HG03196 (cell line): ENCODE results near the gene POLR1A.

ENCODE experiments used
- ATAC-seq: cut with Tn5 transposase; IDR thresholded peaks from one replicate; pipeline ENCODE4 v1.9.1; 2021; ENCODE audit not compliant: unreplicated experiment

Gene POLR1A

DNA sequence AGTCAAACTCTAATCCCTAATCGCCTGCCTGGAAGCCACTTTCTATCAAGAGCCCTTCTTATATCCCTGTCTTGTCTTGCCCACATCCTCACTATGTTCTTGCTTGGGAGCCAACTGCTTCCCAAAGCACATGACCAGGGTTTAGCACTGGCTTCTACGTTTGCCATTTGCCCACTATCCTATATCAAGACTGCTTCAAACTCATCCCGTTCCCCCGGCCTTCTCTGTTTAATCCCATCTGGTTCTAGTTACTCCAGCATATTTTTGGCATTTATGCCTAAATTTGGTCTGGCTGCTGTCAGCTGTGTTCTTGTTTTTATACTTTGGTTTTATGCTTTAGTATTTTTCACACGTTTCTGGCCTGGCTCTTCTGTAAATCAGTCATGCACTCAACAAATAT, 40.2 kb downstream of the POLR1A start:
- no peak for ATAC-seq

DNA sequence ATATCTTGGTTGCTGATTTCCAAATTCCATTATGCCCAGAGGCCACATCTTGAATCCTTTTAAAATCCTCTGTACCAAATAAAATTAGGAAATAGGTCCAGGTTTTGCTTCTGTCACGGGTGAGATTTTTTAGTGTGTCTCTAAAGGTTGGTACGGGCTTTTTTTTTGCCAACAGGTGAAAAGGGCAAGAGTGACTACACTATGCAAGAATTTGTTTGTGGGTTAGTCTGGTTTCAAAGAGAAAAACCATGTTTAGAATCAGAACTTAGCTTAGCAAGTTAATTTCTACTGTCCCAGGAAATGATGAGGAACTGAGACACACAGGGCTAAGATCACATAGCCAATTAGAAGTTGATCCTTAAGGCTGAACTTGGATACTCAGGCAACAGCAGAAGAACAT, 41.7 kb downstream of the POLR1A start:
- no peak for ATAC-seq

DNA sequence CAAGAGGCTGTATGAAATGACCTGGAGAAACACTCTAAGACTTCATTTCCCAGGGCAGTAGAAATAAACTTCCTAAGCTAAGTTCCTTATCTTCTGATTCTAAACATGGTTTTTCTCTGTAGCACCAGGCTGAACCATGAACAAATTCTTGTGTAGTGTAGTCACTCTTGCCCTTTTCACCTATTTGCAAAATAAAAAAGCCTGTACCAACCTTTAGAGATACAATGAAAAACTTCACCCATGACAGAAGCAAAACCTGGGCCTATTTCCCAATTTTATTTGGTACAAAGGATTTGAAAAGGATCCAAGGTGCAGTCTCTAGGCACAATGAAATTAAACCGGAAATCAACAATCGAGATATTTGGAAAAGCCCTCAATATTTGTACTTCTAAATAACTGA, 43.6 kb downstream of the POLR1A start:
- ATAC-seq, result no peak

DNA sequence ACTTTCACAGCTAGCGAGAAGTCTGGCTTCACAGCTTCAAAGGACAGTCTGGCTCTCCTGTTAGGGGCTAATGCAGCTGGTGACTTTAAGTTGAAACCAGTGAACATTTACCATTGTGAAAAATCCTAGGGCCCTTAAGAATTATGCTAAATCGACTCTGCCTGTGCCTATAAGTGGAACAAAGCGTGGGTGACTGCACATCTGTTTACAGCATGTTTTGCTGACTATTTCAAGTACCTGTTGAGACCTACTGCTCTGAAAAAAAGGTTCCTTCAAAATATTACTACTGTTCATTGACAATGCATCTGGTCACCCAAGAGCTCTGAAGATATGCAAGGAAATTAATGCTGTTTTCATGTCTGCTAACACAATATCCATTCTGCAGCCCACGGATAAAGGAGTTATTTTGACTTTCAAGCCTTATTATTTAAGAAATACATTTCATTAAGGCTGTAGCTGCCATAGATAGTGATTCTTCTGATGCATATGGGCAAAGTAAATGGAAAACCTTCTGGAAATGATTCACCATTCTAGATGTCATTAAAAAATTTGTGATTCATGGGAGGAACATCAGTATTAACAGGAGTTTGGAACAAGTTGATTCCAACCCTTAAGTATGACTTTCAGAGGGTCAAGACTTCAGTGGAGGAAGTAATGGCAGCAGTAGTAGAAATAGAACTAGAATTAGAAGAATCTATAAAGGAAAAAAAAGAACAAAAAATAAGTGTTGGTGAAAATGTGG, 48.9 kb downstream of the POLR1A start:
- ATAC-seq, result no peak

DNA sequence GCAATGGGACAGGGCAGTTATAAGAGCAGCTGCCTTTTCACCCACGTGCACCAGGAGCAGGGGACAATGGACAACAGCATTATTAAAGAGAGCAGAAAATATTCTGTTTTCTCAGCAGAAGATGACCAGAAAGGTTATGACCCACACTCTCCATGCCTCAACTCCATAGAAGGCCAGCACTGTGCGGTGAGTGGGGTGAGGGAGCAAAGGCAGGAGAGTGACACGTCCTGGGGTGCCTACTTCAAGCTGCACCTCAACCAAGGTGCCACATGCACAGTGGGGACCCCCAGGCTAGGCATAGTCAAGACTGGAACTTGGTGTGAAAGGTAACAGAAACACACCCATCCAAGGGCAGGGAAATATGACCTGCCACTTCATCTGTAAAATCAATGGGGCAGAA, 50.4 kb downstream of the POLR1A start:
- no peak for ATAC-seq

DNA sequence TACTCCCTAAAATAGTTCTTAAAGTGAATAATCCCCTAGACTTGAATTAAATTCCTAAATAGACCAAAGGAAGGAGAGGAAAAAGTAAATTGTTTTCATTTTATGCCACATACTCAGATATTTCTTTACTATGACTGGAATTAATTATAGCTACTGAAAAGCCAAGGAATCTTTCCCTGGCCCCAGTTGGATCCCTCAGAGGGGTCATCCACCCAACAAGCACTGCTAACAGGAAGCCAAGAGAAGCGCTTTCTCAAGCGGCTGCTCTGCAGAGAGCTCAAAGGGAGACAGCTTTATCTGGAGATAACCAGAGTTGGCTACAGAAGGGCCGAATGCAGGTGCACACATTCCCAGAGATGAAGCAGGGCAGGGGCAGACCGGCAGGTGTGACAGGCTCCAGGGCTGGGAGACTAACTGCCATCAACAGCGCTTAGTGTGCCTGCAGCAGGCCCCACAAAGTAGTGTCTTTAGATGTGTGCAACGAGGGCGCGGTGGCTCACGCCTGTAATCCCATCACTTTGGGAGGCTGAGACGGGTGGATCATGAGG, 51.1 kb downstream of the POLR1A start:
- no peak for ATAC-seq

DNA sequence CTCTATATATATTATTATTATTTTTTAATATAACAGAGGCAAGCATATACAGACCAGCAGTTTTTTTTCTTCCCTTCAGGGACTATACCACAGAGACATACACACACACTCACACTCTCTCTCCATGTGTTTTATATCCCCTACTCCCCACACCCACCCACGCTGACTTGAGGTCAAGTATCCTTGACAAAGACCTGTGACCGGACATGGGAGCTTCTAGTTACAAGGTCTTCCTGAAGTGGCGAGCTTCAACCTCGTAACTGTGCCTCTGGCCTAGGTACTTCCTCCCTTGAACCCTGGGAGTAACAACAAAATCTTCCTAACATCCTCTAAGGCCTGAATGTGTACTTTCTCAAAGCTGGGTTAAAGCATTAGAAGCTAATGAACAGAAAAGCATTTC, 52.5 kb downstream of the POLR1A start:
- no peak for ATAC-seq

DNA sequence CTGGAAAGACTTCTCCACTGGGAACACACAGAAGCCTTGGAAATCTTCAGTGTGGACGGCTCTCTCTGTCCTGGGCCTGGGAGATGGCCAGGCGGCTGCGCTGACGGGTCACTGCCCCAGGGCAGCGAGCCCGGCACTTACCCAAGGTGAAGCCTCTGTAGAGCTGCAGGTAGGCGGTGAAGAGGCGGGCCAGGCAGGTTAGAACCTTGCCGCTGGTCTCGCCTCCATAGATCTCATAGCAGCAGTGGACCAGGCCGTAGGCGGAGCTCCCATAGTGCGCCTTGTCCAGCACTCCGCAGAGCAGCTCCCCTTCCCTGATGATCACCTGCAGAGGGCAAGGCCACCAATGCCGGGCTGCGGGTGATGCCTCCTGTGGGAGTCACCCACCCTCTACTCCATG, 53.0 kb downstream of the POLR1A start:
- no peak for ATAC-seq

DNA sequence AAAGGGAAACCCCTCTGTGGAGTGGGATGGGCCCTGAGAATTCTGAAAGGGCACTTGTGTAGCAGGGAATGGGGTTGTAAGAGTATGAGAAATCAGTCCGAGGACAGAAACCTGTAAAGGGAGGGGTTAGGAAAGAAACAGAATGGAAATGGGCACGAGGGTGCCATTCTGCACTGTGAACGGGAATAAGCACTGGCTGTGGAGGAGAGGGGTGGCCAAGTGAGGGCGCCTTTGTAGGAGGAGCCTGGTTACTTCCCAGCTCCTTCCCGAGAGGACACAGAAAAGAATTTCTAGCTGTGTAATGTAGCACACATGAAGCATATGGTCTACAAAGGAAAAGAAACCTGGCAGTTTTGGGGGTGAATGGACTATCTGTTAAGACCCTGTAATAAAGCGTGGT, 53.4 kb downstream of the POLR1A start:
- no peak for ATAC-seq

DNA sequence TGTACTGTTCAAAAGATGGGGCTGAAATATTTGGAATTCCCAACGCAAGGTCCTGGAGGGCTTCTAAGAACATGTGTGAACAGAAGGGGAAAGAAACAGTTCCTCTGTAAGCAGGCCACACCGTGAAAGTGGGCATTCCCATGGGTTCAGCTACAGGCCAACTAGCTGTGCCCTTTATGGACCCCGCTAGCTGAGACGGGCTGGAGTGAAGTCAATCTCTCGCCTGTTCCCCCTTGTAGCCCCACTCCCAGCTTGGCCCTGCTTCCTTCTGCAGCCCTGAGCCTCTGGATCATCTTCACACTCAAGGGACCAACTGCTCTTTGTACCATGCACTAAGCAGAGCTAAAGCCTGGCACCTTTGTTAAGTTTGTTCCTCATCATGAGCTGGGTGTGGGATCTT, 55.4 kb downstream of the POLR1A start:
- no peak for ATAC-seq

DNA sequence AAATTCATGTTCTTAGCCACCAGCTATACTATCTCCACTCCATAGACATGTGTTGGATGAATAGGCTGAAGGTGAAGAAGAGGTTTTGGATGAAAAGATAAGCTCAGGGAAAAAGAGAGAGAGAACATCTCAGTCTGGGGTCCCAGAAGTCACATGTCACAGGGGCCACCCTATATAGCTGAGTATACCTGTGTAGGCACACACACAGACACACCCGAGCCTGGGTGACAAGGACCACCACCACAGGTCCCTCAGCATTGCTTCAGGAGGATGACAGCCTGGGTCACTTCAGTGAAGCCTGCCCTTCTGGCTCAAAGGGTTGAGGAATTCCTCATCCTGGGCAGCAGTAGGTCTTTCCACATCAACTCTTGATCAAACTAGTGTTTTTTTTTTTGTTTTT, 56.2 kb downstream of the POLR1A start:
- ATAC-seq, result no peak

DNA sequence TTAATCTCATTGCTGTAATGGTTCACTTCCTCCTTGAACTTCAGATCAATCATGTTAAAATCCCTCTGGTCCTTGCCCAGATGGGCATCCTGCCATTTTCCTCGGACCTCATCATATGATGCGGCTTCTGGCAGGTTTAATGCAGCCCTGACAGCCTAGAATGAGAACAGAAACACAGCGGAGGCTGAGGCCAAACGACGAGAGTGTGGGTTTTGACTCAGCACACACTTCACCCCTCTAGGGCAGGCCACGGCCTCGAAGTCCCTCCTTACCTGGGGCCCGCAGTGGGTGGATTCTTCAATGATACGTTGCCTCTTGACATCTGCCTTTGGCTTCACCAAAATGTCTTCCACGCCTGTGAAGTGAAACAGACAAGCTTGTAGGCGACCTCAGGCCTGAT, 56.8 kb downstream of the POLR1A start:
- ATAC-seq, result no peak

DNA sequence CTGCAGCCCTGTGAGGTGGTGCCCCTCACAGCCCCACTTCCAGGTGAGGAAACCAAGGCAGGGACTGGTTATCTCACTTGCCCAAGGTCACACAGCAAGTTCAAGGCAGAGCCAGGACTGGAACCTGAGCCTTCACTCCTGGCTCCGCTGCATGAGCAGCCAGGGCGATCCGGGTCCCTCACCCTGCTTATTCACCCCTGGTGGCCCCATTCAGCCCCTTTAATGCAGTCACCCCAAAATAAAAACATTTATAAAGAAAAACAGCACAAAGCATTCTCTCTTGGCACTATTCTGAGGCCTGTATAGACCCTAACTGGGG, 57.3 kb downstream of the POLR1A start:
- no peak for ATAC-seq

DNA sequence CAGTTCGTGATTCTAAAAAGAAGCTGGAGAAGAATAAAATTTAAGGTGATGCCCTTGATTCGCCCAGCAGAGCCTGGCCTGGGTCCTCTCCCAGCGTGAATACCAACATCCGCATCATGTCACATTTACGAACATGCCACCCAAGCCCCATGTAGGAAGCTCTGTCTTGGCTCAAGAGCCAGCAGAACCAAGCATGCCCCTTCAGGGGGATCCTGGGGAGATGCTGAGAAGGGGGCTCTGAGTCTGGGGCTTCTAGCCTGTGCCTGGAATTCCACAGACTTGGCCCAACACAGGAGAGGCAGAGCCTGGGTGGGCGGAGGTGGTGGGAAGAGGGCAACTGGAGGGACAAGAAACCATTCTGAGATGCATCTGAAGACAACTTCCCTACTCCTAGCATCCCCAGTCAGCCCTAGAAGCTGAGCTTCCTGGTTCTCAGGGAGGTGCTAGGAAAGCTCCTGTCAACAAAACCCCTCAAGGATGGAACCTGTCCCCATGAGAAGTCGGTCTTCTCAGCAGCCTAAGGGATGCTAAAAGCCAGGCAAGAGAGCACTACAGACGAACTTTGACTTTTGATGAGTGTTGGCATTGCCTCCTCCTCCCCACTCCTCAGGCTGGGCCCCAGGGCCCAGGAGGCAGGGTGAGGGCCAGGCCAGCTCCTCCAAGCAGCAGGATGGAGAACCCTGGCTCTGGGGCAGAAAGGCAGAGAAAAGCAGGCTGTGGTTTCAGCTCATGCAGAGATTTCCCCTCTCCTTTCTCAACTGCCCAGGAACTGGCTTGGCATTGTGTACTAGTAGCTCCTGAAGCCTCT, 57.9 kb downstream of the POLR1A start:
- no peak for ATAC-seq

DNA sequence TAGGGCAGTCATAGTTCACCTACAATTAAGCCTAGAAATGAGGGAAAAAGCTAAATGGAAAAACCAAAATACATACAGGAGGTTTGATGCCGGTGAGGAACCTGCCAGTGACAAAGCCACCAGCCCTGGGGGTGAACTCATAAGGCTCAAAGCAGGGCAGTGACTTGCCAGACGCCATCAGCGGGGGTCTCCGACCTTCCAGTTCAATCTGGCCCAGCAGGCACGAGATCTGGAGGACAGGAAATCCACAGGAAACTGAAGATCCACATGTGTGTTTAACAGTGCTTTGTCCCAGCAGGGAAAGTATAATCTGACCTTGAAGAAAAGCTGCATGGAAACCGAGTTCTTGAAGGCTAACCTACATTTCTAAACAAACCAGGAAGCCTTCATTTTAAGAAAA, 60.1 kb downstream of the POLR1A start:
- no peak for ATAC-seq

DNA sequence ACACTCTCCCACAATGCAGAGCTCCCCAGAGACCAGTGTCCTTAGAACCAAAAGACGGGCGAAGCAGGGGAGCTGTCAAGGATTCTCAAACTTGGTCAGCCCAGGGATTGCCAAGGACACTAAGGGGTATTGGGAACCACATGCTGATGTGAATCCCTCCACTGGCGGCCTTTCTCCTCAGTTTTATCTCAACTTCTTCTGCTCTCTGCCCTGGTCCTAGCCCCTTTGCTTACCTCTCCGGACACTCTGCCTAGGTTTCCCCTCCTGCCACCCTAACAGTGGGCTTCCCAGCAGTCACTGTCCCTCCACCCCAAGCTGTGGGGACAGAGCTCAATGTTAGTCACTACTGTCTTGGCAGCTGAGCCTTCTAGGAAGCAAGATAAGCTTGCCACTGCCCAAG, 61.1 kb downstream of the POLR1A start:
- ATAC-seq, result no peak

DNA sequence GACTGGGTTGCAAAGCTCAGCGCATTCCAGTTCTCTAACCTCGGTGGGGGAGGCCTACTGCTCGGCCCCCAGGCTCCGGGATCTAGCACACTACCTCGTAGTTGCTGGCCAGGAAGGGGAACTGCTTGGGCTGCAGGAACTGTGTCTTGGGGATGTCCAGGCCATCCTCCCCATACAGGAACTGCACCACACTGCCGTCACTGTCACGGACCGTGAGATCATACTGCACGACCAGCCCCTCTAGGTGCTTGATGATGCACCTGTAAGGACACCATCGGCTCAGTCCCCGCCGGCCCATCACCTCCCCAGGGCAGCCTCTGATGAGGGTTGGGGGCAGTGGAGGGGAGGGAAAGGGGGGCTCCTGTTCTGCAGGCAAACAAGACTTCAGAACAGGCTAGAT, 61.6 kb downstream of the POLR1A start:
- no peak for ATAC-seq

DNA sequence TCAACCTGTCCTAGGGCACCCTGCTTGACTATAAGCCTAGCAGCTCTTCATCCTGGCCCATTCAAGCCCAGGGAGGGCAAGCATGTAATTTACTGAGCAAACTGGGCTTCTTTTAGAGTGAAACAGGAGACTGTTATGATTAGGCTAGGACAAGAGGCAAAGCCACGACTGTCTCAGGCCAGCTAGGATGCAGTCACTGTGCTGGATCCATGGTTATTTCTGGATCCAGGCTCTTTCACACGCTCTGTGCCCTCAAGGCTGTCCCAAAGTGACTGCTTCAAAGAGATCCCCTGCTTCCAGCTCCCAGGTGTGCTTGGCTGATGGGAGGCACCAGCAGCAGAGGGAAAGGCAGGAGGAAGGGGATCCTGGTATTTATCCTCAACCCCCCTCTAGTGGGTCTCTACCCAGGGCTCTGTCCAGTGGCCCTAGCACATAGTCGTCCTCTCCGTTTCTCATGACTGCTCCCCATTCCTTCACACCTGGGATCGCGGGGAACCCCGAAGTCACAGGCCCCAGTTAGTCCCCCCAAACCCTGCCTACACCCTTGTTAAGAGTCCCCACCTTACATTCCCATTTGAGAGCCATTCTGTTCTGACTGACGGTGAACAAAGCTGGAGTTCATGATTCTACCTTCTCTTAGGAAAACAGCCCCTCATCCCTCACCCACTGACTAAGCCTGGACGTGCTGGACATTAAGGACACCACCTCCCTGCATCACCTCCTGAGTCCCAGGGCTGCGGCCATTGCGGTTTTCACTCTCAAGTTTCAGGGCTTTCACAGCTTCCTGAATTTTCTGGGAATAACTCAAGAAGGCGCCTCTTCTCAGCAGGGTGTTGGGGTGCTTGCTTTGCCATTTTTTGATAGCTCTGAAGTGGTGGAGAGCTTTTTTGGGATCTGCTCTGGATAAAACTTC, 63.2 kb downstream of the POLR1A start:
- ATAC-seq, result no peak

DNA sequence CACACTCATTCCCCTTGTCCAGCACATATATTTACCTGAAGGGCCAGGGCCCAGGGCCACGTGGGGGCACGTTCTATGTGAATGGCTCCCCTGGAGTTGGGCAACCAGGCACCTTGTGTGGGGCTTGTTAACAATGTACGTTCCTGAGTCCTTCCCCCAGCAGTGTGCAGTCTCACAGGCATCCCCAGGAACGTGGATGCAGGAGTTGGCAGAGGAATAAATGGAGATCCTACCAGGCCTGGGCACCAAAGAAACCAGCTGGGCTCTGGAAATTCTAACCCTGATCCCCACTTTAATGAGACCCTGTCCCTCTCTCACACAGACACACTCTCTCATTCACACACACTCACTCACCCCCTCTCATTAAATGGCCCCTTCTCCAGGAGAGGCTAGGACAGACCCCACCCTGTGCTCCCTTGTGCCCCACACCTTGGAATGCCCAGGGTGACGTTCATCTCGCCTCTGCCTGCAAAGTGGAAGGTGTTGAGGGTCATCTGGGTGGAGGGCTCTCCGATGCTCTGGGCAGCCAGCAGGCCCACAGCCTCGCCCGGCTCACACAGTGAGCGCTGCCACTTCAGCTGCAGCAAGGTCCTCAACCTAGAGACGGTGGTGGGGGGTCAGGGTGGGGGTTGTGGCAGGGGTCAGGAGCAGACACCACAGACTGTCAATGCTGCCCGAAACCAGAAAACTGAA, 65.6 kb downstream of the POLR1A start:
- no peak for ATAC-seq

DNA sequence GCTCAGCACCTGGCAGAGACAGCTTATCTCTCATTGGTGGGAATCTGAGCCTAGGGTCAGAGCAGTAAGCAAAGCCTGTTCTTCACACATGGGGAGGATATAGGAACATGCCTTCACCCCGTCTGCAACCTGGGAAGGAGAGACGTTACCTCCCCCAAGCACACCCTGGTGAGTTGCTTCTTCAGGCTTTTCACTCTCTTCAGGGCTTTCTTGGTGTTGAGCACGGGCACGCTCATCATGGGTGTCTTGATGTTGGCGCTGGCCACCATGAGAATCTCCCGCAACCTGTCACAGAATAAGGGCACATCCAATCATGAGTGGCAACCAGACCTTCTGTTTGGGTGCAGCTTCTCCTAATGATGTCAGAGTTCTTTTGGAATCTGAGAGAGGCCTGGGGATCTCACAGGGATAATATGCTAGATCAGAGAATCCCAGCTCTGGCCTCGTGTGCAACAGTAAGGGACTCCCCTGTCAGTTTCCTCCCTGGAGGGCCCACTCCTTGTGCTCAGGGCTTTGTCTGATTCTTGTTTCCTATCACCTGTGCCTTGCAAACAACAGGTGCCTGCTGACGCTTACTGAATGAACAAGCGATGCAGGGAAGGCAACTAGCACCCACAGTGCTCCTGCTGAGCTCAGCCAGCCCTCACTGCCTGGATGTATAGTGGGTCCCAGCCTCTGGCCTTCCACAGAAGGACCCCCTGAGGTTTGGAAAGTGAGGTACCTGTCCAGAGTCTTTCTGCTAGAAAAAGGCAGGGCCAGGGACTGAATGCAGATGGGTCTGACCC, 66.3 kb downstream of the POLR1A start:
- ATAC-seq, result no peak
